Neural cell (in vitro differentiated cells): ENCODE data around the gene SPOCK1. TPM values are rescaled to one million over a fixed set of nuclear protein-coding genes. Genes with fewer than 3 reads are reported as not detected.

Experiments used
- H2AFZ ChIP-seq: fragments of 200-600, 300-800 bp; sonication (generic), shearing (Covaris generic); 2 replicates; pipeline ENCODE4 v1.6.0; 2014; ENCODE audit warnings: low read depth, mild to moderate bottlenecking, antibody characterized with exemption, low read length, moderate library complexity
- H3F3A ChIP-seq: fragments of 200-600 bp; shearing (Covaris generic); 2 replicates; pipeline ENCODE4 v1.6.1; 2016; ENCODE audit warnings: mild to moderate bottlenecking, moderate library complexity, mixed read lengths, antibody characterized with exemption, low read length; ENCODE audit not compliant: insufficient read depth, poor library complexity, severe bottlenecking
- H3K27ac ChIP-seq: fragments of 200-600, 300-800 bp; sonication (generic), shearing (Covaris generic); 2 replicates; pipeline ENCODE4 v1.5.1; 2014; ENCODE audit warnings: mild to moderate bottlenecking, low read length, moderate library complexity
- H3K27me3 ChIP-seq: fragments of 300-800, 200-600 bp; sonication (generic), shearing (Covaris generic); 2 replicates; pipeline ENCODE4 v1.6.0; 2014; ENCODE audit warnings: mild to moderate bottlenecking, low read depth, low read length, moderate library complexity; ENCODE audit not compliant: insufficient read depth
- H3K36me3 ChIP-seq: fragments of 300-800, 200-600 bp; sonication (generic), shearing (Covaris generic); 2 replicates; pipeline ENCODE4 v1.5.1; 2014; ENCODE audit warnings: mild to moderate bottlenecking, antibody characterized with exemption, low read length, moderate library complexity; ENCODE audit not compliant: insufficient read depth
- H3K4me2 ChIP-seq: fragments of 300-800, 200-600 bp; sonication (generic), shearing (Covaris generic); 2 replicates; pipeline ENCODE4 v1.6.0; 2014; ENCODE audit warnings: mild to moderate bottlenecking, low read length
- H3K4me3 ChIP-seq: fragments of 300-800, 200-600 bp; sonication (generic), shearing (Covaris generic); 2 replicates; pipeline ENCODE4 v1.5.1; 2014; ENCODE audit warnings: mild to moderate bottlenecking, low read length, moderate library complexity
- H3K79me2 ChIP-seq: fragments of 200-600 bp; shearing (Covaris generic); replicated peaks from 2 replicates; pipeline ENCODE4 v1.6.0; 2014; ENCODE audit warnings: mild to moderate bottlenecking, low read length, moderate library complexity; ENCODE audit not compliant: insufficient read depth
- H3K9ac ChIP-seq: fragments of 300-800, 200-600 bp; sonication (generic), shearing (Covaris generic); 2 replicates; pipeline ENCODE4 v1.6.1; 2016; ENCODE audit warnings: mild to moderate bottlenecking, low read length, mixed read lengths
- H3K9me2 ChIP-seq: fragments of 200-600 bp; shearing (Covaris generic); 2 replicates; pipeline ENCODE4 v1.6.1; 2016; ENCODE audit warnings: mild to moderate bottlenecking, low read length, mixed read lengths; ENCODE audit not compliant: insufficient read depth
- H3K9me3 ChIP-seq: fragments of 200-600, 300-800 bp; sonication (generic), shearing (Covaris generic); 2 replicates; pipeline ENCODE4 v1.6.1; 2016; ENCODE audit warnings: mild to moderate bottlenecking, mixed run types, low read length, moderate library complexity, mixed read lengths
- H4K20me1 ChIP-seq: fragments of 200-600 bp; shearing (Covaris generic); 2 replicates; pipeline ENCODE4 v1.6.1; 2016; ENCODE audit warnings: mild to moderate bottlenecking, mixed run types; ENCODE audit not compliant: insufficient read depth
- CTCF ChIP-seq: fragments of 450-650 bp; IDR thresholded peaks from 2 replicates; pipeline ENCODE4 v1.5.1; 2014; ENCODE audit warnings: antibody characterized with exemption, mild to moderate bottlenecking, moderate library complexity; ENCODE audit not compliant: poor library complexity, severe bottlenecking
- EP300 ChIP-seq: fragments of 450-650 bp; conservative IDR thresholded peaks from 2 replicates; pipeline ENCODE4 v1.6.1; 2014; ENCODE audit warnings: antibody characterized with exemption, mild to moderate bottlenecking, moderate library complexity; ENCODE audit not compliant: poor library complexity, severe bottlenecking
- EZH2 ChIP-seq: fragments of 200-600, 300-800 bp; shearing (Covaris generic), sonication (generic); IDR thresholded peaks from 2 replicates; pipeline ENCODE4 v1.6.1; 2014; ENCODE audit warnings: antibody characterized with exemption, low read length, borderline replicate concordance, mild to moderate bottlenecking; ENCODE audit not compliant: insufficient read depth, poor library complexity, severe bottlenecking
- MXI1 ChIP-seq: fragments of 450-650 bp; conservative IDR thresholded peaks from 2 replicates; pipeline ENCODE4 v1.6.1; 2014; ENCODE audit warnings: antibody characterized with exemption, mild to moderate bottlenecking; ENCODE audit not compliant: poor library complexity, severe bottlenecking
- POLR2AphosphoS5 ChIP-seq: IDR thresholded peaks from 2 replicates; pipeline ENCODE4 v1.6.1; 2012
- RAD21 ChIP-seq: fragments of 450-650 bp; conservative IDR thresholded peaks from 2 replicates; pipeline ENCODE4 v1.6.1; 2014; ENCODE audit warnings: antibody characterized with exemption, mild to moderate bottlenecking, moderate library complexity
- REST ChIP-seq: IDR thresholded peaks from 2 replicates; pipeline ENCODE4 v1.6.1; 2012; ENCODE audit warnings: borderline replicate concordance
- SMC3 ChIP-seq: fragments of 450-650 bp; conservative IDR thresholded peaks from 2 replicates; pipeline ENCODE4 v1.6.1; 2014; ENCODE audit warnings: antibody characterized with exemption, mild to moderate bottlenecking, moderate library complexity; ENCODE audit not compliant: poor library complexity
- TAF1 ChIP-seq: IDR thresholded peaks from 2 replicates; pipeline ENCODE4 v1.6.1; 2012; ENCODE audit warnings: low read depth
- polyA plus RNA-seq: library from polyadenylated mRNA; depleted of rRNA; stranded (reverse); fragments of >200 nt; gene quantifications from 2 replicates; pipeline ENCODE4 v1.2.3, GENCODE V29; 2014

SPOCK1 gene
- polyA plus RNA-seq, 1 donor from 2014 or later = 33.6 TPM

GRCh38 chr5:137164536-137164935 lies 334.6 kb downstream of the SPOCK1 start:
- Histone ChIP-seq H3K79me2 (no peaks in the 10 kb centered on the region), H2AFZ (no peak overlapping the region), H3K9me2 (no peaks in the 10 kb centered on the region), H3K27me3 (no peaks in the 10 kb centered on the region), H3K9me3 (no peaks in the 10 kb centered on the region), H3F3A (no peaks in the 10 kb centered on the region), H3K4me3 (no peak overlapping the region), H3K9ac (no peak overlapping the region), H3K4me2 (no peak overlapping the region), H4K20me1 (no peaks in the 10 kb centered on the region), H3K27ac (no peak overlapping the region), H3K36me3 (no peaks in the 10 kb centered on the region)
- TF ChIP-seq POLR2AphosphoS5 = no peak
- TF ChIP-seq EZH2 = no peak
- no peak for TF ChIP-seq SMC3
- TF ChIP-seq MXI1 = no peak
- TF ChIP-seq CTCF = no peak
- no peak for TF ChIP-seq RAD21
- TF ChIP-seq TAF1 = no peak
- TF ChIP-seq REST = no peak
- no peak for TF ChIP-seq EP300

GRCh38 chr5:137158691-137159090 lies 340.4 kb downstream of the SPOCK1 start:
- H4K20me1 ChIP-seq = no peaks in the 10 kb centered on the region
- H3K4me2 ChIP-seq = no peak overlapping the region
- no peak for TF ChIP-seq EZH2
- no peak for TF ChIP-seq CTCF
- no peak for TF ChIP-seq EP300
- TF ChIP-seq RAD21 = no peak

More at GRCh38 chr5:137158691-137159090, 340.4 kb downstream of the SPOCK1 start:
- H3K4me3 ChIP-seq = no peak overlapping the region
- H3K9ac ChIP-seq = no peak overlapping the region
- no peaks in the 10 kb centered on the region for H3K9me2 ChIP-seq
- no peaks in the 10 kb centered on the region for H3F3A ChIP-seq
- no peaks in the 10 kb centered on the region for H3K9me3 ChIP-seq
- H2AFZ ChIP-seq = no peak overlapping the region
- no peaks in the 10 kb centered on the region for H3K27me3 ChIP-seq
- no peak overlapping the region for H3K27ac ChIP-seq
- H3K36me3 ChIP-seq = no peaks in the 10 kb centered on the region
- no peaks in the 10 kb centered on the region for H3K79me2 ChIP-seq
